HuH-7 (cell line): Measurements from ENCODE around the gene GFPT1.
"Not testable (repeated sequence)": the region's sequence is repeated elsewhere in the genome, so short reads cannot be mapped to it uniquely, and the experiment has no call there.

ENCODE experiments used
- DNase-seq: peaks from one replicate; pipeline ENCODE4 v3.0.0; 2011; ENCODE audit warnings: low spot score

Gene GFPT1

GRCh38 chr2:69386789-69387734 lies at the start of gene GFPT1:
Gene GFPT1 (minus strand): TSS chr2:69387227. CDS start chr2:69387071, 156 bp downstream.
- peak; percentile 87 for DNase-seq

- DNase-seq = no peak
Observed at GRCh38 chr2:69436596-69436937, 49.5 kb upstream of the GFPT1 start.

GRCh38 chr2:69434753-69435152 lies 47.7 kb upstream of the GFPT1 start:
- no peak for DNase-seq

GRCh38 chr2:69429491-69430183 lies 42.6 kb upstream of the GFPT1 start:
- no peak for DNase-seq

GRCh38 chr2:69428981-69429380 lies 42.0 kb upstream of the GFPT1 start:
- DNase-seq = no peak

- no peak for DNase-seq
Observed at GRCh38 chr2:69424419-69424818, 37.4 kb upstream of the GFPT1 start.

GRCh38 chr2:69422198-69422597 lies 35.2 kb upstream of the GFPT1 start:
- no peak for DNase-seq

GRCh38 chr2:69419111-69419510 lies 32.1 kb upstream of the GFPT1 start:
- DNase-seq = not testable (repeated sequence)

GRCh38 chr2:69416147-69416546 lies 29.1 kb upstream of the GFPT1 start:
- DNase-seq = no peak

- no peak for DNase-seq
Observed at GRCh38 chr2:69411120-69411519, 24.1 kb upstream of the GFPT1 start.

GRCh38 chr2:69405306-69405705 lies 18.3 kb upstream of the GFPT1 start:
- no peak for DNase-seq

GRCh38 chr2:69400121-69400520 lies 13.1 kb upstream of the GFPT1 start:
- DNase-seq = no peak

- no peak for DNase-seq
Observed at GRCh38 chr2:69397234-69397633, 10.2 kb upstream of the GFPT1 start.

- DNase-seq = no peak
Observed at GRCh38 chr2:69395866-69396265, 8.8 kb upstream of the GFPT1 start.

- DNase-seq = no peak
Observed at GRCh38 chr2:69393963-69394362, 6.9 kb upstream of the GFPT1 start.

GRCh38 chr2:69390471-69390870 lies 3.4 kb upstream of the GFPT1 start:
- no peak for DNase-seq

- no peak for DNase-seq
Observed at GRCh38 chr2:69390001-69390400, 3.0 kb upstream of the GFPT1 start.

GRCh38 chr2:69389271-69389670 lies 2.2 kb upstream of the GFPT1 start:
- DNase-seq = no peak

- DNase-seq = no peak
Observed at GRCh38 chr2:69387770-69388481, 899 bp upstream of the GFPT1 start.

GRCh38 chr2:69386360-69386759 lies 667 bp downstream of the GFPT1 start:
- no peak for DNase-seq

- no peak for DNase-seq
Observed at GRCh38 chr2:69385443-69386151, 1.4 kb downstream of the GFPT1 start.

- no peak for DNase-seq
Observed at GRCh38 chr2:69384618-69385081, 2.4 kb downstream of the GFPT1 start.
